Limb (tissue), 2 donors: ENCODE measurements around the gene ANKRD33B.
"Not testable (repeated sequence)": the region's sequence is repeated elsewhere in the genome, so short reads cannot be mapped to it uniquely, and the experiment has no call there.

Source experiments
- DNase-seq, 2 donors: peaks; one replicate each; pipeline ENCODE4 v3.0.0-alpha.2; 2016; ENCODE audit errors: extremely low spot score in 2 of 2

ANKRD33B gene

DNA sequence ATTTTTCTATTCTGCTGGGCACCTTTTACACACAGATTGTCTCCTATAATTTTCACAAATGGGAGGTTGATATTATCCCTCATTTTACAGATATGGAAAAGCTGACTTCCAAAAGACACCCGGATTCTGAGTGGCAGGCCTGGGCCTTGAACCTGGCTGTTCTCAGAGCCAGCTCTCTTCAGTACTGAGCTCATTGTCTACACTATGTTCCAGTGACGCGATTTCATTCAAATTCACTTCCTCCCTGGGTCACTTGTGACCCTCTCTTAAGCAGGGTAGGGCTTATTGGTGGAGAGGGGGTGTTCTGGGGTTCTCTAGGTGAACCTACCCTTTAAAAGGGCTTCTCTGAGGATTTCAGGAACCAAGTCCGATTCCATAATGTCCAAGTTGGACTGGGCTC, 70.2 kb downstream of the ANKRD33B start:
- DNase-seq, result no peak

DNA sequence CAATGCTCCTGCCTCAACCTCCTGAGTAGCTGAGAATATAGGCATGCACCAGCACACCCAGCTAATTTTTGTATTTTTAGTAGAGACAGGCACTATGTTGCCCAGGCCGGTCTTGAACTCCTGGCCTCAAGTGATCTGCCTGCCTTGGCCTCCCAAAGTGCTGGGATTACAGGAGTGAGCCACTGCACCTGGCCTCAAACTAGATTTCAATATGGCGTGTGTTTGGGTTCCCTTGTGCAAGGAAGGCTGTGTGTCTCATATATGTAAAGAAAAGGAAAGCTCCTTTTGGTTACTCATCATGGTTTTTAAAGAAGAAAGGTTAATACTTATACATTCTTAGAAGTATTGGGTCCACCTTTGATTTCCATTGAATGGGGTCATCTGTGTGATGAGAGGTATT, 70.7 kb downstream of the ANKRD33B start:
- DNase-seq, result no peak

DNA sequence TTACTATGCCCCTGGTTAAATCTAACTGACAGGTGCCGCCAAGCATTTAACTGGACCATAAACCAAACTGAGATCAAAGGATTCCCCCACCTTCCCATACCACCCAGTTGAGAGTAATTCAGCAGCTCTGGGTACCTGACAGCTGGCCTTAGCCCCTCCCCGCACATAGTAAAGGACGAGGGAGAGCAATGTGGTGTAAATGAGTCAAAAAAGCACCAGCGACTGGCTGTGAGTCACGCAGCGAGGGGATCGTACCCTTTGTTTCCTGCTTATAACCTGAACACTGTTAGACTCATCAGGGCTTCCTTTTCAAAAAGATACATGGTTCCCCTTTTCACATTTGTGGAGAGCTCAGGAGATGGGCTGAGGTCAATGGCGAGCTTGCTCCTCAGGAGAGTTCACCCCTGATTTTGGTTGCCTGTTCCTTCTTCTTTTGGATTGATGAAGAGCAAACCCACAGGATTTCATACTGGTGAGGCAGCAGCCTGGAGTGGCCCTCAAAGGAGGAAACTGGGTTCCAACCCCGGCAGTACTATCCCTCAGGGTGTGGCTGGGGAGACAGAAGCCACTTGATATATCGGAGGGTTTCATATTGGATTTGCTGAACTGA, 71.5 kb downstream of the ANKRD33B start:
- DNase-seq, result no peak

DNA sequence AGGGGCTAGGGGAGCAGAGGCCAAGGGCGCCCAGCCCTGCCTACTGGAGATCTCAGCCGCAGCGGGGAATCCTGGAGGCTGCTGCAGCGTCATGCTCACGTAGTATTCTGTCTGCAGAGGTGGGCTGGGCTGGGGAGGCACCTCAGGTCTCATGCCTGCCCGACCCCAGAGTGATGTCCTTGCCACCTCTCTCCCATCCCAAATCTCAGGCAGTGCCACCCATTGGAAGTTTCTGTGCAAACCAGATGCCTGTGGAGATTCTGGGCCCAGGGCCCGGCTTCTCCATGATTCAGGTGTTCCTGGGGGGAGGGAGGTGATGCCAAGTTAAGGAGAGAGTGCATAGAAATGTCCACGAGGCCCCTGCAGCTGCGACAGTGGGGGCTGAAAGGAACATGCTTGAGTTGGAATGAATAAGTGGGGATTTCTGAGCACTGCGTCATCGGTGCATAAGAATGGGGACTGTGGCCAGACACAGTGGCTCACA, 72.0 kb downstream of the ANKRD33B start:
- DNase-seq, result no peak

- no peak for DNase-seq
Measured at GRCh38 chr5:10636363-10637142, 72.7 kb downstream of the ANKRD33B start.

GRCh38 chr5:10637944-10638343, 74.1 kb downstream of the ANKRD33B start:
- DNase-seq, result no peak

DNA sequence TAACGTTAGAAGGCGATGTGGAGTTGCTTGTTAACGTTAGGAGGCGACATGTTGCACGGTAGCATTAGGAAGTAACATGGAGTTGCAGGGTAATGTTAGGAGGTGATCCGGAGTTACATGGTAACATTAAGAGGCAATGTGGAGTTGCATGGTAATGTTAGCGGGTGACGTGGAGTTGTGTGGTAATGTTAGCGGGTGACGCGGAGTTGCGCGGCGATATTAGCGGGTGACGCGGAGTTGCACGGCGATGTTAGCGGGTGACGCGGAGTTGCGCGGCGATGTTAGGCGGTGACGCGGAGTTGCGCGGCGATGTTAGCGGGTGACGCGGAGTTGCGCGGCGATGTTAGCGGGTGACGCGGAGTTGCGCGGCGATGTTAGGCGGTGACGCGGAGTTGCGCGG, 74.9 kb downstream of the ANKRD33B start:
- DNase-seq, result not testable (repeated sequence)

- no peak for DNase-seq
Measured at GRCh38 chr5:10639846-10640368, 76.0 kb downstream of the ANKRD33B start.

- DNase-seq, result no peak
Measured at GRCh38 chr5:10642367-10642766, 78.5 kb downstream of the ANKRD33B start.

GRCh38 chr5:10644192-10644591, 80.3 kb downstream of the ANKRD33B start:
- no peak for DNase-seq

GRCh38 chr5:10645146-10645545, 81.3 kb downstream of the ANKRD33B start:
- no peak for DNase-seq

- no peak for DNase-seq
Measured at GRCh38 chr5:10645671-10646070, 81.8 kb downstream of the ANKRD33B start.

- DNase-seq, result no peak
Measured at GRCh38 chr5:10647640-10648039, 83.8 kb downstream of the ANKRD33B start.

DNA sequence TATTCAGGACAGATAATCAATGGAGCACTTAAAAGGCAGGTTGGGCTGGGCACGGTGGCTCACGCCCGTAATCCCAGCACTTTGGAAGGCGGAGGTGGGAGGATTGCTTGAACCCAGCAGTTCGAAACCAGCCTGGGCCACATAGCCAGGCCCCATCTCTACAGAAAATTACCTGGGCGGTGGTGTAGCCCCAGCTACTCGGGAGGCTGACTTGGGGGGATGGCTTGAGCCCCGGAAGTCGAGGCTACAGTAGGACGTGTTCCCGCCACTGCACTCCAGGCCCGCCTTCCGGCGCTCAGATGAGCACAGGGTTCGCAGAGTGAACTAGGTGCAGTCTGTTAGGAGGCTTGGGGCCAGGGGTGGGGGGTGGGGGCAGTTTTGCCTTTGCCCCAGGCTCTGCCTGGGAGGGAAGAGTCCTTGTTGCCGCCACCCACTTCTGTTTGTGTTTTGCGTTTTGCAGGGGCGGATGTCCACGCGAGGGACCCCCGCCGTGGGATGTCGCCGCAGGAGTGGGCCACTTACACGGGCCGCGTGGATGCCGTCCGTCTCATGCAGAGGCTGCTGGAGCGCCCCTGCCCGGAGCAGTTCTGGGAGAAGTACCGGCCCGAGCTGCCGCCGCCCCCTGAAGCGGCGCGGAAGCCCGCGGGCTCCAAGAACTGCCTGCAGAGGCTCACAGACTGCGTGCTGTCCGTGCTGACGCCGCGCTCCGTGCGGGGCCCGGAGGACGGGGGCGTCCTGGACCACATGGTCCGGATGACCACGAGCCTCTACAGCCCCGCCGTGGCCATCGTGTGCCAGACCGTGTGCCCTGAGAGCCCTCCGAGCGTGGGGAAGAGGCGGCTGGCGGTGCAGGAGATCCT, 85.2 kb downstream of the ANKRD33B start:
- no peak for DNase-seq

- peak; percentile 32 to 79 for DNase-seq
Measured at GRCh38 chr5:10649666-10650380, 86.0 kb downstream of the ANKRD33B start.

DNA sequence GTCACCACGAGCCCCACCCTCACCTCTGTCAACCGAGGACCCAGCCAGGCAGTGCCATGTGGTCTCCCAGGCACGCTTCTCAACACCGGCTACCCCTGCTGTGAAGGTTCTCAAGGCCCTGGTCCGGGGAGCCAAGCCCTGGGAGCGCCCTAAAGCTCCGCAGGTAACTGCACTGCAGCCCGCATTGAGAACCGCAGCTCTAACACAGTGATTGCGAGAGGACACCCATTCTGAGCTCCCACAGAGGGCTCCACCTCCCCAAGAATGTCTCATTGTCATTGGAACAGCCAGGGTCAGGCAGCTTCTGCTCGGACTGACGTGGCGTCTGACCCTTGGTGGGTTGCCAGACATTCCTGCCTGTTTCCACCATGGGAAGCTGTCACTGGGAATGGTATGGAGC, 88.3 kb downstream of the ANKRD33B start:
- DNase-seq, result no peak

DNA sequence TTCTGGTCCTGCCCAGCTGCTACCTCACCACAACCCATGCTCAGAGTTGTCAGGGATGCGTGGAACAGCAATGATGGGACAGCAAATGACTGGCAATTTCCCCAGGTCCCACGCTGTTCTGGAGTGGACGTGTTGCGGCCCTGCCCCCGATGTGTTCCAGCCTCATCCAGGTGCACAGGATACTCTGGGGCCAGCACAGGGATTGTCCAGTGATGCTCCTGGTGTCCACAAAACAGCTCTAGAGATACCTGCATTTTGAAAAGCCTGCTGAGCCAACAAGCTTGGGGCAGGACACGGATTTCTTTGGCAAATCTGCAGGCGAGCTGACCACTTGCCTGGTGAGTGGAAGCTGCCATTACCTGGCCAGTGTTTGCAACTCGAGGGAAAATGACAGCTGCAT, 88.7 kb downstream of the ANKRD33B start:
- no peak for DNase-seq

DNA sequence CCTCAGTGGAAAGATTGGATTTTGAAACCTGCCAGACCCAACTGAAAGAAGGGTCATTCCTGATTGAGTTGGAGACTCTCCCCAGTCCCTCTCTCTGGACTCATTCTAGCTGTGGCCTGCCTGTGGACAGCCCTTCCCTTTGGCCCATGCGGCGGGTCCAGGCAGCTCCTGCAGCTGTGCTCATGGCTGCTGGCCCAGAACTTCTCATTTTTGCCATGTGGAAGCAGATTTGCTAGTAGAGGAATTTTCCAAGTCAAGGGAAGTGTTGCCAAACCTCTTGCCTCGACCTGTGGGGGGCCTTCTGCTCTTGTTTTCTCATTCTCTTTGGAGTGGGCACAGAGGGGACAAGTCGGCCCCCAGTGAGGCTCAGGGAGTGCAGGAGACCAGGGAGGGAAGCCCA, 89.2 kb downstream of the ANKRD33B start:
- no peak for DNase-seq

- no peak for DNase-seq
Measured at GRCh38 chr5:10653751-10654400, 90.0 kb downstream of the ANKRD33B start.

DNA sequence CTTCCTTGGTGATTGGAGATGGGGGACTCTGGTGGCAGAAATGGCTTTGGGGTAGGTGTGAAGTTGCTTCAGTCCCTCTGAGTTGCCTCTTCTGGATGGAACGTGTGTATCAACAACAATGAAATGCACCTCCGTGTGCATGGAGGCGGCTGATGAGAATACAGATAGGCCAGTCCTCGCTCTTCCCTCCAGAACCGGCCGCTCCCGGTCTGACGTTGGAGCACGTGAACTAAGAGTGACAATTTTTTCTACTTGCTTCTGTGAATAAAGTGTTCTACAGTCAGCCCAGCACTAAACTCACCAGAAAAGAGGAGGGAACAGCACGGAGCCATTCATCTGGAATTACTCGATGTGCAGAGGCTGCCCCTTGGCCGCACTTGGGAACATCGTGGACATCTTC, 90.7 kb downstream of the ANKRD33B start:
- DNase-seq, result no peak
